GM23248 (cell line): ENCODE measurements around the gene SMYD3. TPM values are rescaled to one million over a fixed set of nuclear protein-coding genes. Genes with fewer than 3 reads are reported as not detected.

Experiments
- DNase-seq: peaks from one replicate; pipeline ENCODE4 v3.0.0-alpha.2; 2015
- H2AFZ ChIP-seq: fragments of 200-600 bp; sonication (generic); 2 replicates; pipeline ENCODE4 v1.6.1; 2016; ENCODE audit warnings: antibody characterized with exemption
- H3F3A ChIP-seq: fragments of 200-600 bp; sonication (generic); 2 replicates; pipeline ENCODE4 v1.6.1; 2016; ENCODE audit warnings: mild to moderate bottlenecking, antibody characterized with exemption, mixed run types; ENCODE audit not compliant: insufficient read depth
- H3K27ac ChIP-seq: fragments of 200-600 bp; sonication (generic); 2 replicates; pipeline ENCODE4 v1.5.1; 2016; ENCODE audit warnings: mild to moderate bottlenecking
- H3K27me3 ChIP-seq: fragments of 200-600 bp; sonication (generic); replicated peaks from 2 replicates; pipeline ENCODE4 v1.6.1; 2016; ENCODE audit warnings: mild to moderate bottlenecking; ENCODE audit not compliant: insufficient read depth
- H3K36me3 ChIP-seq: fragments of 200-600 bp; sonication (generic); 2 replicates; pipeline ENCODE4 v1.6.1; 2016; ENCODE audit warnings: low read depth, mild to moderate bottlenecking
- H3K4me1 ChIP-seq: fragments of 200-600 bp; sonication (generic); 2 replicates; pipeline ENCODE4 v1.6.1; 2016; ENCODE audit warnings: mild to moderate bottlenecking; ENCODE audit not compliant: insufficient read depth
- H3K4me2 ChIP-seq: fragments of 200-600 bp; sonication (generic); one replicate; pipeline ENCODE4 v1.6.1; 2016; ENCODE audit warnings: mild to moderate bottlenecking; ENCODE audit not compliant: unreplicated experiment
- H3K4me3 ChIP-seq: fragments of 200-600 bp; sonication (generic); 2 replicates; pipeline ENCODE4 v1.5.1; 2016; ENCODE audit warnings: mild to moderate bottlenecking
- H3K79me2 ChIP-seq: fragments of 200-600 bp; sonication (generic); 2 replicates; pipeline ENCODE4 v1.6.1; 2016; ENCODE audit warnings: mild to moderate bottlenecking; ENCODE audit not compliant: insufficient read depth
- H3K9ac ChIP-seq: fragments of 200-600 bp; sonication (generic); 2 replicates; pipeline ENCODE4 v1.6.1; 2016; ENCODE audit warnings: mild to moderate bottlenecking
- H3K9me2 ChIP-seq: fragments of 200-600 bp; sonication (generic); 2 replicates; pipeline ENCODE4 v1.6.1; 2016; ENCODE audit warnings: mixed run types, mild to moderate bottlenecking, moderate library complexity; ENCODE audit not compliant: insufficient read depth
- H3K9me3 ChIP-seq: fragments of 200-600 bp; sonication (generic); one replicate; pipeline ENCODE4 v1.6.1; 2017; ENCODE audit warnings: low read depth
- H4K20me1 ChIP-seq: fragments of 200-600 bp; sonication (generic); 2 replicates; pipeline ENCODE4 v1.6.0; 2016; ENCODE audit not compliant: insufficient read depth
- EZH2 ChIP-seq: fragments of 200-600 bp; sonication (generic); IDR thresholded peaks from 2 replicates; pipeline ENCODE4 v1.6.1; 2018; ENCODE audit warnings: antibody characterized with exemption, mild to moderate bottlenecking; ENCODE audit not compliant: insufficient read depth, poor library complexity, severe bottlenecking
- EZH2phosphoT487 ChIP-seq: fragments of 200-600 bp; sonication (generic); IDR thresholded peaks from 2 replicates; pipeline ENCODE4 v1.6.1; 2018; ENCODE audit warnings: antibody characterized with exemption, moderate library complexity, mild to moderate bottlenecking, low read depth; ENCODE audit not compliant: insufficient read depth
- WGBS, 2 experiments: methylation state at CpG; one replicate each; pipeline ENCODE4 v1.1.6; 2015 to 2017; ENCODE audit warnings: low lambda C conversion rate in 2 of 2, low coverage in 1 of 2; ENCODE audit errors: missing lambda C conversion rate in 2 of 2; 5-methylcytosine and 5-hydroxymethylcytosine counted together
- in situ Hi-C: fragments of 300-500 bp; cut with MboI; formaldehyde crosslinking; loops from 2 replicates; pipeline ENCODE4 v1.15.0; 2020
- polyA plus RNA-seq: library from polyadenylated mRNA; unstranded; fragments of >200 nt; fragmentation: Nextera tagmentation; extraction: Ambion mirVana; gene quantifications from 2 replicates; pipeline ENCODE4 v1.2.1, GENCODE V29; 2016
- total RNA-seq: library from RNA; depleted of rRNA; stranded (reverse); fragments of >200 nt; shearing (Covaris generic); gene quantifications from 2 replicates; pipeline ENCODE4 v1.2.3, GENCODE V29; 2014

Gene SMYD3
- total and polyA plus RNA-seq, 2 experiments from 2014 or later: 32.1 to 44.8 TPM

GRCh38 chr1:246108278-246108925 is 398.7 kb downstream of the SMYD3 start:
- H3K79me2 ChIP-seq: no peaks in the 10 kb centered on the region
- no peak overlapping the region for H3K4me3 ChIP-seq
- H4K20me1 ChIP-seq: no peaks in the 10 kb centered on the region
- no peak overlapping the region for H3K9ac ChIP-seq
- in situ Hi-C loops: no loop called here
- no peaks in the 10 kb centered on the region for H3K9me2 ChIP-seq
- 0 out of 2 replicates have a peak, but pooled peaks cover 9% of the 10 kb centered on the region for H3F3A ChIP-seq
- no peak overlapping the region for H3K4me2 ChIP-seq
- H3K9me3 ChIP-seq: no peaks in the 10 kb centered on the region
- no peaks in the 10 kb centered on the region for H3K36me3 ChIP-seq
- no peak for DNase-seq
- no peak overlapping the region for H3K27ac ChIP-seq
- TF ChIP-seq EZH2: no peak
- no peaks in the 10 kb centered on the region for H3K27me3 ChIP-seq
- WGBS, 2 experiments: 95 to 96% methylated on average over 6 of the region's 6 CpGs
- H3K4me1 ChIP-seq: peaks cover 11% of the 10 kb centered on the region
- no peak overlapping the region for H2AFZ ChIP-seq

GRCh38 chr1:246107516-246108277 is 399.4 kb downstream of the SMYD3 start:
- Histone ChIP-seq H3K27ac (no peak overlapping the region), H3K4me2 (peak overlapping the region; percentile 20)

GRCh38 chr1:246106342-246106763 is 400.7 kb downstream of the SMYD3 start:
- Histone ChIP-seq H3K9ac (no peak overlapping the region), H3K27me3 (no peaks in the 10 kb centered on the region), H3K27ac (no peak overlapping the region), H3K79me2 (no peaks in the 10 kb centered on the region), H3K36me3 (no peaks in the 10 kb centered on the region), H2AFZ (no peak overlapping the region), H3K4me2 (no peak overlapping the region), H3K9me3 (no peaks in the 10 kb centered on the region), H3K4me1 (peaks cover 11% of the 10 kb centered on the region), H3K9me2 (no peaks in the 10 kb centered on the region), H4K20me1 (no peaks in the 10 kb centered on the region), H3F3A (0 out of 2 replicates have a peak, but pooled peaks cover 9% of the 10 kb centered on the region), H3K4me3 (no peak overlapping the region)
- DNase-seq: no peak
- WGBS, 2 experiments: 85 to 88% methylated on average over 5 of the region's 5 CpGs
- in situ Hi-C loops: no loop called here
- TF ChIP-seq EZH2phosphoT487 (no peak), EZH2 (no peak)

More at GRCh38 chr1:246107516-246108277, 399.4 kb downstream of the SMYD3 start:
- in situ Hi-C loops: no loop called here
- DNase-seq: peak; percentile 24
- no peak for TF ChIP-seq EZH2
- TF ChIP-seq EZH2phosphoT487: no peak
- no peaks in the 10 kb centered on the region for H3K9me2 ChIP-seq
- H3K4me1 ChIP-seq: peaks cover 11% of the 10 kb centered on the region
- H3F3A ChIP-seq: 0 out of 2 replicates have a peak, but pooled peaks cover 9% of the 10 kb centered on the region
- H2AFZ ChIP-seq: no peak overlapping the region
- H4K20me1 ChIP-seq: no peaks in the 10 kb centered on the region
- H3K4me3 ChIP-seq: no peak overlapping the region
- no peaks in the 10 kb centered on the region for H3K27me3 ChIP-seq
- WGBS, 2 experiments: 31 to 43% methylated on average over 4 of the region's 4 CpGs
- H3K9ac ChIP-seq: no peak overlapping the region
- H3K79me2 ChIP-seq: no peaks in the 10 kb centered on the region
- no peaks in the 10 kb centered on the region for H3K9me3 ChIP-seq
- no peaks in the 10 kb centered on the region for H3K36me3 ChIP-seq

GRCh38 chr1:246104927-246105326 is 402.2 kb downstream of the SMYD3 start:
- 91 to 96% methylated on average over 5 of the region's 5 CpGs for WGBS, 2 experiments
- no peaks in the 10 kb centered on the region for H3K9me3 ChIP-seq
- no peak overlapping the region for H2AFZ ChIP-seq
- no peak overlapping the region for H3K4me2 ChIP-seq
- H3K27me3 ChIP-seq: no peaks in the 10 kb centered on the region
- no peaks in the 10 kb centered on the region for H3K36me3 ChIP-seq
- no peak for DNase-seq
- H3K27ac ChIP-seq: no peak overlapping the region
- no peak overlapping the region for H3K9ac ChIP-seq
- H3K4me3 ChIP-seq: no peak overlapping the region
- H3K4me1 ChIP-seq: peaks cover 11% of the 10 kb centered on the region
- 0 out of 2 replicates have a peak, but pooled peaks cover 9% of the 10 kb centered on the region for H3F3A ChIP-seq
- in situ Hi-C loops: no loop called here
- no peaks in the 10 kb centered on the region for H3K9me2 ChIP-seq
- H4K20me1 ChIP-seq: no peaks in the 10 kb centered on the region
- no peaks in the 10 kb centered on the region for H3K79me2 ChIP-seq
- no peak for TF ChIP-seq EZH2
- no peak for TF ChIP-seq EZH2phosphoT487
